HG03135 (cell line): Measurements from ENCODE around the gene OSBP2.

Experiments used
- ATAC-seq: cut with Tn5 transposase; IDR thresholded peaks from one replicate; pipeline ENCODE4 v1.9.1; 2021; ENCODE audit warnings: mild to moderate bottlenecking, moderate library complexity; ENCODE audit not compliant: unreplicated experiment

Gene OSBP2

GRCh38 chr22:30802202-30803166 lies 107.8 kb downstream of the OSBP2 start:
- no peak for ATAC-seq

GRCh38 chr22:30803679-30804078 lies 109.0 kb downstream of the OSBP2 start:
- no peak for ATAC-seq

GRCh38 chr22:30804626-30805025 lies 110.0 kb downstream of the OSBP2 start:
- no peak for ATAC-seq

DNA sequence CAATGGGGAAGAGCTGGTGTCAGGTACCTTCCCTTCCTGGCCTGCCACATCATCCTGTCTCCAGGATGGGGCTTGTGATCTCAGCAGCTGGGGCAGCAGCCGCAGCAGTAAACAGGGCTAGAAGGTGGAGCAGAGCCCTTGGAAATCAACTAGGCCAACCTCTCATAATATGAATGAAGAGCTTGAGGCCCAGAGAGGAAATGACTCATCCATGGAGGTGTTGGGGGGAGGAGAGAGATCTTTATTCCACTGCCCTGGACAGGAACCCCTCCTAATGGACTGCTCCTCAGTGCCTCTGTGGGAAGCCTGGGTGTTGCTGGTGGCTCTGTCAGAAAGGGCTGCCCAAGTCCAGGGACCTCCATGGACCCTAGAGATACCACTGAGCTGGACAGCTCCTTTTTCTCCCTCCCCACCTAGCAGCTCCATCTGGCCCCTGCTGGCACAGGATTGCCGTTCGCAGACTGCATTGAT lies 111.8 kb downstream of the OSBP2 start:
- no peak for ATAC-seq

DNA sequence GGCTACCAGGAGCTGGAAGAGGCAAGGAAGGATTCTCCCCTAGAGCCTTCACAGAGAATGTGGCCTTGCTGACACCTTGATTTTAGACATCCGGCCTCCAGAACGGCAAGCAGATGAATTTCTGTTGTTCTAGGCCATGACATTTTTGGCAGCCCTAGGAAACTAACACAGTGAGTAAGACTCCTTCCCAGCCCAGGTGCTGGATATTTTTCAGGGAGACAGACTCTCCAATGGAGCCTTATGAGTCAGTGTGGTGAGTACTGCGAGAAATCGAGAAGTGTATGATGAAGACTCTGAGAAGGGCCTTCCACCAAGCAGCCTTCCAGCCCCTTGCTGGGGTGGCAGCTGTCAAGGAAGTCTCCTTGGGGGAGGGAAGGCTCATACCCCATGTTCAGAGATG lies 114.4 kb downstream of the OSBP2 start:
- no peak for ATAC-seq

DNA sequence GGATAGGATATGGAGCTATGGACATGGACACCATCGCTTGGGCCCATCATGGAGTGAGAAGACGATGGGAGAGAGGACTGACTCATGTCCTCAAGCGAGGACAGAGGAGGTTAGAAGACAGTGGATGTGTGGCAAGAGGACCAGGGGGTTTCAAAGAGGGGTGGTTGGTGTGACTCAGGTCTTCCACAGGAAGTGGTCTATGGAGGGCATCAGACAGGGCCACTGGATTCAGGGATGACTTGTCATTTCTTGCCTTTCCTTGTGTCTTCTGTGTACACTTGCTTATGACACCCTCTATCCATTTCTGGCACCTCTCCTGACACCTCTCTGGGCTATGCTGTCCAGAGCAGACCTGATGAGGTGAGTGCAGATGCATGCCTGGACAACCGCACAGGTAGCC lies 115.4 kb downstream of the OSBP2 start:
- no peak for ATAC-seq

DNA sequence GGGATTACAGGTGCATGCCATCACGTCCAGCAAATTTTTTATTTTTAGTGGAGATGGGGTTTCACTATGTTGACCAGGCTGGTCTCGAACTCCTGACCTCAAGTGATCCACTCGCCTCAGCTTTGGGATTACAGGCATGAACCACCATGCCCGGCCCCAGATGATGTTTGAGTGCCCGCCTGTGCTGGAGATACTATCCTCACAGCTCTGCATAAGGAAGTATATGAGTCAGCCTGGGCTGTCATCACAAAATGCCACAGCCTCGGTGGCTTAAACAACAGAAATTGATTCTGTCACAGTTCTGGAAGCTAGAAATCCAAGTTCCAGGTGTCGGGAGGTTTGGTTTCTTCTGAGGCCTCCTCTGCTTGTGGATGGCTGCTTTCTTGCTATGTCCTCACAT lies 119.3 kb downstream of the OSBP2 start:
- no peak for ATAC-seq

GRCh38 chr22:30816413-30816812 lies 121.7 kb downstream of the OSBP2 start:
- ATAC-seq = no peak

- no peak for ATAC-seq
Observed at GRCh38 chr22:30821381-30821780, 126.7 kb downstream of the OSBP2 start.

DNA sequence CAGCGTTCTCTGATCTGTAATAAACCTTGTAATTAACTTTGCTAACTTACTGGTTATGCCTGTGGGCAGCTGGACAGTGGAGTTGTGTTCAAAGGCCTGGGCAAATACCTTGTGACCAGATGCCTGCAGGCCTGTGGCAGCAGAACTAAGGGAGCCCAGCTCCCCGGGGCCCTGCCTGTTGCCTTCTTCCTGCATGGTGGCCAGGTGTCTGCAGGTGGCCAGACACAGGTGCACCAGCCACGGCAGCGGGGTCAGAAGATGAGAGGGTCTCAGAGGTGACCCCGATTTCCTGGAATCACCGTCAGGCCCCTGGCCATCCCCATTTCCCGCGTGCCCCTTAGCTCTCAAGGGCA lies 127.2 kb downstream of the OSBP2 start:
- ATAC-seq = no peak

GRCh38 chr22:30822216-30823014 lies 127.7 kb downstream of the OSBP2 start:
- no peak for ATAC-seq

- ATAC-seq = no peak
Observed at GRCh38 chr22:30823015-30823370, 128.3 kb downstream of the OSBP2 start.

GRCh38 chr22:30824096-30824495 lies 129.4 kb downstream of the OSBP2 start:
- no peak for ATAC-seq

GRCh38 chr22:30824711-30825110 lies 130.0 kb downstream of the OSBP2 start:
- ATAC-seq = no peak

- ATAC-seq = no peak
Observed at GRCh38 chr22:30825711-30826505, 131.2 kb downstream of the OSBP2 start.

DNA sequence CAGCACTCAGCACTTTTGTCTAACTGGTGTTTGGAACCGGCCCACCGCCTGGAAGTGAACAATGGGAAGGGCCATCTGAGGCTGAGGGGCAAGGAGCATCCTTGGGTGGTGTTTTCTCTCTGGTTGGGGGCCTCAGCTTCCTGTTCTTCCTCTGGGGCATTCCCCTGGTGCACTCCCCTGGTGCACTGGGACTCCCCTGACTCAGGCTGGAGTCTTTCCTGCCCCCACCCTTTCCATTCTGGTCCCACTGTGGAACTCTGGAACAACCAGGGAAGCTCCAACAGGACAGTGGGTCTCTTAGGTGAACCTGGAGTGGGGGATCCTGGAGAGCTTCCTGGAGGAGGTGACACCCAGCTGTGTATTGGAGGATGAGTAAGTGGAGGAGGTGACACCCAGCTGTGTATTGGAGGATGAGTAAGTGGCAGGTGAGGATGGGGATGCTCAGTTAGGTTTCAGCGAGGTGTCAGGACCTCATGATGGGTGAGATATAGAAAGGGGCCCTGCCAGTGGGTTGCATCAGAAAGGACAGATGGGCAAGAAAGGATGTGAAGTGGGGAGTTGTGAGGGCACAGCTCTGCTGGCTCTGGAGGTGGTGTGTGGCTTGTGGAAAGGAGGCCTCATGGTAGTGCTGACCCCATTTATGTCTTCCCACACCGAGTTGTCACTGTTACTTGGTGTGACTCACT lies 132.1 kb downstream of the OSBP2 start:
- ATAC-seq = no peak

GRCh38 chr22:30827646-30828045 lies 133.0 kb downstream of the OSBP2 start:
- no peak for ATAC-seq

DNA sequence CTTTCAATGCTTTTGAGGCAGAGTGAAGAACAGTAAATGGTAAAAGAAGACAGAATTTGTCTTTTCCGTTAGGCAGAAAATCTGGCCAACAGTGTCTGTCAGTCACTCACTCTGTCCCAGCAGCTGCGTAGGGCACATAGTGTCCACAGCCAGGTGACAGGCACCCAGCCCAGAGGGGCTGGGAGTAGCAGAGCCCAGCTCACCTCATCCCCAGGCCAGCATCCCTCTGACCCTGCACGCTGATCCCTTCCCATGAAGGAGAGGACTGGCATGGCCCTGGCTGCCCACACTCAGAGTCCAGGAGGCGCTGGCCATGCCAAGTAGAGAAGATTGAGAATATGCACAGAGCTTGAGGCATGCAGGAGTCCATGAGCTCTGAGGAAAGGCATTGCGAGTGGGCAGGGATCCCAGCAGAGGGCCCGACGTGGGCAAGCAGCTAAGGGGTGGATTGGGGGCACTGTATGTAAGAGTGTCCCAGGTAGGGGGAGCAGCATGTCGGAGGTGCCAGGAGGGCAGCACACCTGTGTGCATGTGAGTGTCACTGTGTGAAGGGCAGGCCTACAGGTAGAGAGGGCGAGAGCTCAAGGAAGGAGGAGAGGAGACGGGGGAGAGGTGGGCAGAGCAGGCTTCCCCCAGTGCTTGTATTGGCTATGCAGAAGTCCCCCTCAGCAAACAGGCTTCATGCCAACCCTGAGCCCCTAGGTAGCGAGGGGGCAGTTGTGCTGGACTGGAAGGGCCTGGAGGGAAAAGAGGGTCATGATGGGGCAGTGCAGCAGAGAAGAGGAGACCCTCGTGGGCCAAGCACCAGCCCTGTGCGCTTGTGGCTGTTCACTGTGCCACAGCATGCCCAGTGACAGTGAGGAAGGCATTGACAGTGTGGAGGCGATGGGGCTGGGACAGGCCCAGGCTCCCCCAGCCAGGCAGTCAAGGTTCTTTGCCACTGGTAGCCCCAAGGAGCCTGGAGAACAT lies 133.8 kb downstream of the OSBP2 start:
- ATAC-seq = no peak

- no peak for ATAC-seq
Observed at GRCh38 chr22:30829901-30830550, 135.4 kb downstream of the OSBP2 start.
